Vagina (tissue), 2 donors: ENCODE measurements around the gene PGAP2.

Source experiments
- CTCF ChIP-seq, 3 experiments: fragments of 450-650 bp in 2 of 3; fragments of 200-600 bp in 1 of 3; sonication (generic) in 1 of 3; IDR thresholded peaks; one replicate each; pipeline ENCODE4 v1.5.1; 2017 to 2019; ENCODE audit warnings: antibody characterized with exemption in 3 of 3, mild to moderate bottlenecking in 2 of 3, moderate library complexity in 2 of 3
- POLR2A ChIP-seq, 2 donors: fragments of 450-650 bp; IDR thresholded peaks; one replicate each; pipeline ENCODE4 v1.6.1; 2017; ENCODE audit warnings: antibody characterized with exemption in 2 of 2, mild to moderate bottlenecking in 2 of 2, moderate library complexity in 2 of 2
- POLR2AphosphoS5 ChIP-seq, 2 donors: sonication (generic); formaldehyde crosslinking; IDR thresholded peaks; one replicate each; pipeline ENCODE4 v1.9.0; 2017; ENCODE audit warnings: antibody characterized with exemption in 2 of 2, mild to moderate bottlenecking in 2 of 2, low read depth in 1 of 2; ENCODE audit not compliant: insufficient read depth in 1 of 2

GRCh38 chr11:3845670-3846069, 37.3 kb downstream of the PGAP2 start:
- no peak for TF ChIP-seq CTCF (IDR thresholded peaks at IDR 0.05)
- no peak for TF ChIP-seq POLR2A (IDR thresholded peaks at IDR 0.05)
- TF ChIP-seq POLR2AphosphoS5 (IDR thresholded peaks at IDR 0.05; ENCODE audit: insufficient read depth in 1 of 2, low read depth in 1 of 2) = no peak
